HG03378 (cell line): ENCODE measurements around the gene BCR.

Source experiments
- ATAC-seq: cut with Tn5 transposase; IDR thresholded peaks from one replicate; pipeline ENCODE4 v1.9.1; 2021; ENCODE audit warnings: mild to moderate bottlenecking, moderate library complexity; ENCODE audit not compliant: unreplicated experiment

The BCR gene

GRCh38 chr22:23242473-23243001 lies 62.2 kb downstream of the BCR start:
- no peak for ATAC-seq

- no peak for ATAC-seq
Observed at GRCh38 chr22:23243006-23243573, 62.8 kb downstream of the BCR start.

DNA sequence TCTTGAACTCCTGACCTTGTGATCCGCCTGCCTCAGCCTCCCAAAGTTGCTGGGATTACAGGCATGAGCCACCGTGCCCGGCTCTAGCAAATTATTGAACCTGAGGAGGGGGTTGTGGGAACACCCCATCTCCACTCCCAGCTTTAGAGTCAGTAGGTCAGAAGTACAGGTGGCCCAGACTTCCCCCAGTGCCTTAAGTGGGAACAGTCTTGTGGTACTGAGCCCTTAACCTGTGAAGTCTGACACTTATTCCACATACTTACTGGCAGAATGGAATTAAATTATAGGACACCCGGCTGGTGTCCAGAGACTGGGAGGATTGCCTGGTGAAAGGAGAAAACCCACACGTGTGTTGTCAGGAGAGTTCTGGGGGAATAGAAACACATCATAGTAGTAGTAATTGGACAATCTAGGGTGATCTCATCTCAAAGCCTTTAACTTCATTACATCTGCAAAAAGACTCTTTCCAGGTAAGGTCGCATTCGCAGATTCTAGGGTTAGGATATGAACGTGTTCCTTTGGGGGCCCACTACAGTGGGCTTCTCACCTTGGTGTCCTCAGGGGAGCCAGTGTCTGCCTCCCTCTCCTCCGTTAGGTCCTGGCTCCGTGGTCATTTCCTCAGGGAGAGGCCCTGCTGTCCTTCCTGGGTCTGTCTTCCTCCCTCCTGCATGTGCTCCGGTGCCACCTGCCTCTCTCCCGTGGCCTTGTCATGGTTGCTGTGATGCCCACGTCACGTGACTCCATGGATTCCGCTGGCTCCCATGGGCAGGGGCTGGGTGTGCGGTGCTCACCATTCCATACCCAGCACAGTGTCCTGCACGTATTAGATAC lies 63.8 kb downstream of the BCR start:
- ATAC-seq = no peak

DNA sequence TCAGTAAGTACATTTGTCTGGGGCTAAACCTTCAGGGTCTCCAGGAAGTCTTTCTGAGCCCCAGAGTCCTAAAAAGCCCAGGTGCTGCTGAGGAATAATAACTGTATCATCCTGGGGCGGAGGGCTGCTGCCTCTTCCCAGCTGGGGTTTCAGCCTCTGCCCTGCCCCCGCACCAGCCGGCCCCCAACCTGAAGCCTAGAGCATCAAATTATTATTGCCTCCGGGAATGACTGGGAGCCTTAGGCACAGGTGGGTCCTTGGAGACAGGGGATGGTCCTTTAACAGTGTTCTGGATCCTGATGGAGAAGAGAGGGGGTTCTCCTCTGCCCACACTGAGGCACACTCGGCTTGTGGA lies 64.4 kb downstream of the BCR start:
- ATAC-seq = no peak

GRCh38 chr22:23245045-23245798 lies 64.9 kb downstream of the BCR start:
- ATAC-seq = no peak

DNA sequence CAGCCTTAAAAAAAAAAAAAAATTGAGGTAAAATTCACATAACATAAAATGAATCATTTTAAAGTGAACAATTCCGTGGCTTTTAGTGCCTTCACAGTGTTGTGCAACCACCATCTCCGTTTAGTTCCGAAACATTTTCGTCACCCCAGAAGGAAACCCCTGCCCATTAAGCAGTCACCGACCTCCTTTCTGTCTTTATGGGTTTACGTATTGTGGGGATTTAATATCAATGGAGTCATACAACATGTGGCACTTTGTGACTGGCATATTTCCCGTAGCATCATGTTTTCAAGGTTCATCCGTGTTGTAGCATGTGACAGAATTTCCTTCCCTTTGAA lies 65.5 kb downstream of the BCR start:
- ATAC-seq = no peak

DNA sequence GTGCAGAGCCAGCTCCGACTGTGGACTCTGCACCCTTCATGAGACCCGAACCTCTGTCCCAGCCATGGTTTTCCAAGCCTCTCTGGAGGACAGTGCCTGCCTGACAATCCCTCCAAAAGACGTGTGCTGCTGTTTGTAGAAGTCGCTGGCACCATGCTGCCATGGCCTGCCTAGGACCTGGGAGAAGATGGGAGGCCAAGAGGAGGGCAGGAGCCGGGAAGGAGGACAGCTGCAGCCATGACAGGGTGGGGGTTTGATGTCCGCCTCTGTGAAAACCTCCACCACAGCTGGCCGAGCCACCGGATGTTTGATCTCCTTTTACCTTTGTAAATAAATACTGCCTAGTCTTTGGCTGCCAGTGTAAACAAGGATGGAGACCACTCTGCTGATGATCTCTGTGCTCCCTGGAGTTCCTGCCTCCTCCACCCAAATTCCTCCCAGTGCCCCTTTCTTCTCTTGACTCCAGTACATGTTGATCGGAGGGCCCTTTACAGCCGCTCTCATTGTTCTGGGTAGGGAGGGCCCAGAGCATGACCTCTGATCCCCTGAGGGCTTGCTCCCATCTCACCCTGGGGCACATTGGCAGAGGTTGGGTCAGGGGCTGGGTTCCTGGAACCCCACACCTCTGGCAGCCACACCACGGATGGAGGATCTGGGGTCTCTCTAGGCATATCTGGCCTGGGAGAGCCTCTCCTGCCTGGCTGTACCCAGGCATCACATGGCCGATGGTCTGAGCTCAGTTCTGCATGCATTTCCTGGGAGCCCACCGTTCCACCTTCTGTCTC lies 66.9 kb downstream of the BCR start:
- ATAC-seq = no peak

GRCh38 chr22:23248583-23248982 lies 68.3 kb downstream of the BCR start:
- ATAC-seq = no peak

DNA sequence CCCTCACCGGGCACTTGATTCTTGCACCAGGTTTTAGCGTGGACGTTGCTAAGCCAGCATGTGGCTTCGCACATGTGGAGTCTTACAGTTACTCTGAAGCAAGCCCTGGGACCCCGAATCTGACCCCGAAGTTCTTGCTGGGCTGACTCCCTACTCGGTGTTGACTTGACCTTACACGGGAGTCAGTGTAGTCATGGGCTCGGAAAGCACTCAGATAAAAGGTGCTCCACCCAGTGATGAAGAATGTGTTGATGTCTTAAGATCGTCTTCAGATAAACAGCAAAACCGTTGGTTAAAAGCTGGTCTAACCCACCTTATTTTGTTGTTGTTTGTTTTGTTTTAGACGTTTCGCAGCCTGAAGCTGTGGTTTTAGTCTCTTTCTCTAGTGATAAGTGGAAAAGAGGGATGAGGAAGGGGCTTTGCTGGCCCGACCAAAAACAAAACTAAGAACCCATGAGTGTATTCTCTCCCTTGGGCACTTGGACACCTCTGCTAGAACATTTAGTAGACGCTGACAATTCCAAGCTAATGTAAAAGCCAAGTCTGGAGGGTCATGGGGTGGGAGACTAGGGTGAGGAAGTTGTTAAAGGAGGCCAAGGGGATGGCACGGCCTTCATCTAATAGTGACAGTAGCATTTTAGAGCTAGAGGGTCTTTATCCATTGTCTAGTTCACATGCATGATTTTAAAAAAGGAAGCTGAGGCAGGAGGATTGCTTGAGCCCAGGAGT lies 69.9 kb downstream of the BCR start:
- ATAC-seq = no peak

GRCh38 chr22:23250785-23251363 lies 70.6 kb downstream of the BCR start:
- ATAC-seq = no peak

DNA sequence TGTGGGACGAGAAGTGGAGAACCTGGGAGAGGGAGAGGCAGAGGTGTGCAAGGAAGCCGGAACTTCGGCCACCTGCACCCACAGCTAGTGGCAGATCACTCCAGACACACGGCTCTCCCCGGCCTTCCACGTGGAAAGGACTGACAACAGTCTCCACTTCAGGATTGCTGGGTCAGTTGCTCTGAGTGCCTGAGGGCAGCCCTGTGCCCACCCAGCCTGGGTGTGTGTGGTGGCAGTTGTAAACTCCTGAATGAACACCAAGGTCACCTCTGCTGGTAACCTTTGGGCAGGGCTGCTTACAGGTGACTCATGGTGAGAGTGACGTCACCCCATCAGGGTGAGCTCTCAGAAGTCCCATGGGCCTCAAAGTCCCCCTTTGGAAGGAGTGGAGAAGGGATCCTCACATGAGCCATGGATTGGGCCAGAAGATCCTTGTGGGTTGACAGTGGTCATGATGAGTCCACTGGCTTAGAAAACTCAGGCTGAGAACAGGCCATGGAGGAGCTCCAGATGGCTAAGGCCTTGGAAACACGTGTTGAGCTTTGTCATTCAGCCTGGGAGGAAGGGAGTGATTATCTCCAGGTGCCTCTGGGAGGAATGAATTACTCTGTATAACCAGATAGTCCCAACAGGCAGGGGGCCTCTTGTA lies 71.3 kb downstream of the BCR start:
- ATAC-seq = no peak

DNA sequence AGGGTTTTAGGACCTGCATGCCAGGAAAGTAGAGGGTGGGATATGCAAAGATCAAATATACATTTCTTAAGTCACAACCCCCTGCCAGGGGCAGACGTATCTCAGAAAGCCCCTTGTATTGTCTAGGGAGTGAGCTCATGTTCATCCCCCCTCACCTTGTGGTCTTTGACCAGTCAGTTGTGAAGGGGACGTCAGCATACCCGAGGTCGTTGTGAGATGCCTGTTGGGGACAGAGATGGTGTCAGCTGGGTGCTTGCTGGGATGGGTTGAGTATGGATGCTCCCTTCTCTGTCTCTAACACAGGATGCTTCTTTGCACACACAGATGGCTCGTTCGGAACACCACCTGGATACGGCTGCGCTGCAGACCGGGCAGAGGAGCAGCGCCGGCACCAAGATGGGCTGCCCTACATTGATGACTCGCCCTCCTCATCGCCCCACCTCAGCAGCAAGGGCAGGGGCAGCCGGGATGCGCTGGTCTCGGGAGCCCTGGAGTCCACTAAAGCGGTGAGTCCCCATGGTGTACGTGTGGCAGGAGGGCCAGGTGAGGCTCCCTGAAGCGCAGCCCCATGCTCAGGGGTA lies 73.3 kb downstream of the BCR start:
- ATAC-seq = no peak

- ATAC-seq = no peak
Observed at GRCh38 chr22:23255506-23256170, 75.3 kb downstream of the BCR start.

DNA sequence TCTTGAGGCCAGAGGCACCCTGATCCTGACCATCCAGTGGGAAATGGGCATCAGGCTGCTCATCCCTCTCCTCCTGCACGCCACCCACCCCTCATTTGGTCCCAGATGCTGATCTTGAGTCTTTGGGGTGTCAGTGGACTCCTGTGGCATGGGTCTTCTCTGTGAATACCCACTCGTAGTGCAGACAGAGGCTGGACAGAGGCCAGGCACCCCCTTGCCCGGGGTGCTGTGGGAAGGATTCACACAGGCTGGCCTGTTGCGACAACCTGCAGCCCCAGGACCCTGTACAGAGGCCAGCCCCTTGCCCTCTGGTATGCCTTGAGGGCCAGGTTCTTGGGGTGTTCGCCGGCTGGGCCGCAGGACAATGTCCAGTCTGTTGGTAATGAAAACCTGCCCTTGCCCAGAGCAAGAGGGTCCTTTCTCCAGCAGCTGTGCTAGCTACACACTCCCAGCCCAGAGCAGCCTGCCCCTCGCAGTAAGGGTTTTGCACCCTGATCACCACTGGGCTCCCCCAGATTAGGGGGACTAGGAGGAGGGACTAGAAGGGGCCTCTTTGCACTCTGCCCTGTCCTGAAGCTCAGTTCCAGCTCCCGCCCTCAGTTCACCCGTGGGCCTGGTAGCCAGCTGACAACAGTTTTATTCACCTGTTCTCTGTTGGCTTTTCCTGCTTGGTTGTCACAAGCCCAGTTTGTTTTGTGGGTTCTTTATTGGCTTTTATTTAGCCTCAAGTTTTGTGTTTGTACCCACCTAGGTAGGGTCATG lies 76.0 kb downstream of the BCR start:
- ATAC-seq = no peak

DNA sequence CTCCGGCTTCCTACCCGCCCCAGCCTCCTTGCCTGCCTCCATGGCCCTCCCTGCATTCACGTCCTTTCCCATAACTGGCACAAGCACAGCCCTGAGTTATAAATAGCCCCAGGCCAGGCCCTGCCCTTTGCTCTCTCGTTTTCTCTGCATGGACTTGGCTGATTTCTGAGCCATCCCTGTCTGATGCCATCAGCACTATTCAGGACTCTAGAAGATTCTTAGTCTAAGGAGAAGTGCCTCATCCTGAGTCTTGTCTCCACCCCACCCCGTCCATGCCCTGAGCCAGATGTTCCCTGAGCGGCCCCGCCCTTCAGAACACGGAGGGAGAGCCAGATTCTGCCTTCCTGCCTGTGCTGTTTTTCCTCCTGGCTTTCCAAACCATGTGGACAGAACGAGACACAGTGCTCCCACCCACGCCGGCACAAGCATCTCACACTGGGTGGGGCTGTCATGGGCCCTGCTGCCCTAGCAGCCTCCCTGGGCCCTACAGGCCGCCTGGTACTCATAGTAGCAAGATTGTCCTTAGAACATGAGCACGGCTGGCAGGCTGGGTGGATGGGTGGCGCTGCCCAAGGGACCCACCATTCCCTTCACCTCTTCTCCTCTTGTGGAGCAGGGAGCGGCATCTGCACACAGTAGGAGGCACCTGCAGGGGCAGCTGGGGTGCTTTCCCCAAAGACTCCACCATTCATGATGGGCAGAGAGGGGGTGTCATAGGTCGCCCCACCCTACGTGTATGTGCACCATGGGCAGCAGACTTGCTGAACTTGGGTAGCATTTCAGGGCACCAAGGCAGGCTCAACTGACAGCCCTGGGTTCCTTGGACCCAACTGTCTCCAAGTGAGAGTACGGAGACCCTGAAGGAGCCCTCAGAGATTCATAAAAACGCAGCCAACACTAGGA lies 76.9 kb downstream of the BCR start:
- ATAC-seq = no peak

- ATAC-seq = no peak
Observed at GRCh38 chr22:23257889-23258825, 77.8 kb downstream of the BCR start.
